PC-9 (cell line): ENCODE results near the gene BRSK1.

Experiments used
- EZH2 ChIP-seq: fragments of 200-600 bp; sonication (generic); IDR thresholded peaks from 2 replicates; pipeline ENCODE4 v1.8.0; 2017; ENCODE audit warnings: antibody characterized with exemption, low read depth
- TF ChIP-seq, protein P1 (sequence below): fragments of 200-600 bp; sonication (generic); conservative IDR thresholded peaks from 2 replicates; pipeline ENCODE4 v1.6.1; 2017; ENCODE audit warnings: mixed run types, antibody characterized with exemption, mild to moderate bottlenecking, moderate library complexity

DNA sequence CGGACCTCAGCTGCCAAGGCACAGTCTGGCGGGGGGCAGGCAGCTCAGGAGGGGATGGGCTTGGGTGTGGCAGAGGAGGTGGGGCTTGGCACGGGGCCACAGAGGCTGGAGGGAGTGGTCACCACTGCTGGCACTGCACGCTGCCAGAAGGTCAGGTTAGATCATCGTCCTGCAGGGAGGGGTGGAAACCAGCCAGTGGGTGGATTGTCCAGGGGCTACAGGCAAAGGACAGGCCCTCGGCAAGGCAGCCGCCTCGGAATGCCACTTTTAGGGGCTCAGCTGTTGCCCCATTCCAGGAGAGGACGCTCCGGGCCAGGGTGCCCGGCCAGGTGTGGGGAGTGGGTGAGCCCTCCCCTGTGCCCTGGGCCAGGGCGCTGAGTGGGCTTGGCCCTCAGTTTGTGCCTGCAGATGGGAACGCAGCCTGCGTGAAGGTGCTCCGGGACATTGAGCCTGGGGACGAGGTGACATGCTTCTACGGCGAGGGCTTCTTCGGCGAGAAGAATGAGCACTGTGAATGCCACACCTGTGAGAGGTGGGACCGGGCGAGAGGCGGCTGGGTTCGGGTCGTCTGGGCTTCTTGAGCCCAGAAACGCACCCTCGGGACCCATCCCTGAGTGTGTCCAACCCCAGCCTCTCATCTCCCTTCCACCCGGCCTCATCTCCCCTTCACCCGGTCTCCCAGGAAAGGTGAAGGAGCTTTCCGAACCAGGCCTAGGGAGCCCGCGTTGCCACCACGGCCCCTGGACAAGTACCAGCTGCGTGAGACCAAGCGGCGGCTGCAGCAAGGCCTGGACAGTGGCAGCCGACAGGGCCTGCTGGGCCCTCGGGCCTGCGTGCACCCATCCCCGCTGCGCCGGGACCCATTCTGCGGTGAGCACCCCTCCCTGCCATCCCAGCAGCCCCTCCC is 62.3 kb downstream of the BRSK1 start:
- TF ChIP-seq, protein P1, sequence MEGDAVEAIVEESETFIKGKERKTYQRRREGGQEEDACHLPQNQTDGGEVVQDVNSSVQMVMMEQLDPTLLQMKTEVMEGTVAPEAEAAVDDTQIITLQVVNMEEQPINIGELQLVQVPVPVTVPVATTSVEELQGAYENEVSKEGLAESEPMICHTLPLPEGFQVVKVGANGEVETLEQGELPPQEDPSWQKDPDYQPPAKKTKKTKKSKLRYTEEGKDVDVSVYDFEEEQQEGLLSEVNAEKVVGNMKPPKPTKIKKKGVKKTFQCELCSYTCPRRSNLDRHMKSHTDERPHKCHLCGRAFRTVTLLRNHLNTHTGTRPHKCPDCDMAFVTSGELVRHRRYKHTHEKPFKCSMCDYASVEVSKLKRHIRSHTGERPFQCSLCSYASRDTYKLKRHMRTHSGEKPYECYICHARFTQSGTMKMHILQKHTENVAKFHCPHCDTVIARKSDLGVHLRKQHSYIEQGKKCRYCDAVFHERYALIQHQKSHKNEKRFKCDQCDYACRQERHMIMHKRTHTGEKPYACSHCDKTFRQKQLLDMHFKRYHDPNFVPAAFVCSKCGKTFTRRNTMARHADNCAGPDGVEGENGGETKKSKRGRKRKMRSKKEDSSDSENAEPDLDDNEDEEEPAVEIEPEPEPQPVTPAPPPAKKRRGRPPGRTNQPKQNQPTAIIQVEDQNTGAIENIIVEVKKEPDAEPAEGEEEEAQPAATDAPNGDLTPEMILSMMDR, result no peak
- TF ChIP-seq EZH2, result no peak
